Neural cell (in vitro differentiated cells): ENCODE data around the gene SDK2. TPM values are rescaled to one million over a fixed set of nuclear protein-coding genes. Genes with fewer than 3 reads are reported as not detected.

Source experiments
- H2AFZ ChIP-seq: fragments of 200-600, 300-800 bp; sonication (generic), shearing (Covaris generic); 2 replicates; pipeline ENCODE4 v1.6.0; 2014; ENCODE audit warnings: low read depth, mild to moderate bottlenecking, antibody characterized with exemption, low read length, moderate library complexity
- H3F3A ChIP-seq: fragments of 200-600 bp; shearing (Covaris generic); 2 replicates; pipeline ENCODE4 v1.6.1; 2016; ENCODE audit warnings: mild to moderate bottlenecking, moderate library complexity, mixed read lengths, antibody characterized with exemption, low read length; ENCODE audit not compliant: insufficient read depth, poor library complexity, severe bottlenecking
- H3K27ac ChIP-seq: fragments of 200-600, 300-800 bp; sonication (generic), shearing (Covaris generic); 2 replicates; pipeline ENCODE4 v1.5.1; 2014; ENCODE audit warnings: mild to moderate bottlenecking, low read length, moderate library complexity
- H3K27me3 ChIP-seq: fragments of 300-800, 200-600 bp; sonication (generic), shearing (Covaris generic); 2 replicates; pipeline ENCODE4 v1.6.0; 2014; ENCODE audit warnings: mild to moderate bottlenecking, low read depth, low read length, moderate library complexity; ENCODE audit not compliant: insufficient read depth
- H3K36me3 ChIP-seq: fragments of 300-800, 200-600 bp; sonication (generic), shearing (Covaris generic); 2 replicates; pipeline ENCODE4 v1.5.1; 2014; ENCODE audit warnings: mild to moderate bottlenecking, antibody characterized with exemption, low read length, moderate library complexity; ENCODE audit not compliant: insufficient read depth
- H3K4me2 ChIP-seq: fragments of 300-800, 200-600 bp; sonication (generic), shearing (Covaris generic); 2 replicates; pipeline ENCODE4 v1.6.0; 2014; ENCODE audit warnings: mild to moderate bottlenecking, low read length
- H3K4me3 ChIP-seq: fragments of 300-800, 200-600 bp; sonication (generic), shearing (Covaris generic); 2 replicates; pipeline ENCODE4 v1.5.1; 2014; ENCODE audit warnings: mild to moderate bottlenecking, low read length, moderate library complexity
- H3K79me2 ChIP-seq: fragments of 200-600 bp; shearing (Covaris generic); replicated peaks from 2 replicates; pipeline ENCODE4 v1.6.0; 2014; ENCODE audit warnings: mild to moderate bottlenecking, low read length, moderate library complexity; ENCODE audit not compliant: insufficient read depth
- H3K9ac ChIP-seq: fragments of 300-800, 200-600 bp; sonication (generic), shearing (Covaris generic); 2 replicates; pipeline ENCODE4 v1.6.1; 2016; ENCODE audit warnings: mild to moderate bottlenecking, low read length, mixed read lengths
- H3K9me2 ChIP-seq: fragments of 200-600 bp; shearing (Covaris generic); 2 replicates; pipeline ENCODE4 v1.6.1; 2016; ENCODE audit warnings: mild to moderate bottlenecking, low read length, mixed read lengths; ENCODE audit not compliant: insufficient read depth
- H3K9me3 ChIP-seq: fragments of 200-600, 300-800 bp; sonication (generic), shearing (Covaris generic); 2 replicates; pipeline ENCODE4 v1.6.1; 2016; ENCODE audit warnings: mild to moderate bottlenecking, mixed run types, low read length, moderate library complexity, mixed read lengths
- H4K20me1 ChIP-seq: fragments of 200-600 bp; shearing (Covaris generic); 2 replicates; pipeline ENCODE4 v1.6.1; 2016; ENCODE audit warnings: mild to moderate bottlenecking, mixed run types; ENCODE audit not compliant: insufficient read depth
- CTCF ChIP-seq: fragments of 450-650 bp; IDR thresholded peaks from 2 replicates; pipeline ENCODE4 v1.5.1; 2014; ENCODE audit warnings: antibody characterized with exemption, mild to moderate bottlenecking, moderate library complexity; ENCODE audit not compliant: poor library complexity, severe bottlenecking
- EP300 ChIP-seq: fragments of 450-650 bp; conservative IDR thresholded peaks from 2 replicates; pipeline ENCODE4 v1.6.1; 2014; ENCODE audit warnings: antibody characterized with exemption, mild to moderate bottlenecking, moderate library complexity; ENCODE audit not compliant: poor library complexity, severe bottlenecking
- EZH2 ChIP-seq: fragments of 200-600, 300-800 bp; shearing (Covaris generic), sonication (generic); IDR thresholded peaks from 2 replicates; pipeline ENCODE4 v1.6.1; 2014; ENCODE audit warnings: antibody characterized with exemption, low read length, borderline replicate concordance, mild to moderate bottlenecking; ENCODE audit not compliant: insufficient read depth, poor library complexity, severe bottlenecking
- MXI1 ChIP-seq: fragments of 450-650 bp; conservative IDR thresholded peaks from 2 replicates; pipeline ENCODE4 v1.6.1; 2014; ENCODE audit warnings: antibody characterized with exemption, mild to moderate bottlenecking; ENCODE audit not compliant: poor library complexity, severe bottlenecking
- POLR2AphosphoS5 ChIP-seq: IDR thresholded peaks from 2 replicates; pipeline ENCODE4 v1.6.1; 2012
- RAD21 ChIP-seq: fragments of 450-650 bp; conservative IDR thresholded peaks from 2 replicates; pipeline ENCODE4 v1.6.1; 2014; ENCODE audit warnings: antibody characterized with exemption, mild to moderate bottlenecking, moderate library complexity
- SMC3 ChIP-seq: fragments of 450-650 bp; conservative IDR thresholded peaks from 2 replicates; pipeline ENCODE4 v1.6.1; 2014; ENCODE audit warnings: antibody characterized with exemption, mild to moderate bottlenecking, moderate library complexity; ENCODE audit not compliant: poor library complexity
- TAF1 ChIP-seq: IDR thresholded peaks from 2 replicates; pipeline ENCODE4 v1.6.1; 2012; ENCODE audit warnings: low read depth
- polyA plus RNA-seq: library from polyadenylated mRNA; depleted of rRNA; stranded (reverse); fragments of >200 nt; gene quantifications from 2 replicates; pipeline ENCODE4 v1.2.3, GENCODE V29; 2014
- TF ChIP-seq, protein P1 (sequence below): IDR thresholded peaks from 2 replicates; pipeline ENCODE4 v1.6.1; 2012; ENCODE audit warnings: borderline replicate concordance

SDK2 gene
- polyA plus RNA-seq, 1 donor from 2014 or later = 0.73 TPM

DNA sequence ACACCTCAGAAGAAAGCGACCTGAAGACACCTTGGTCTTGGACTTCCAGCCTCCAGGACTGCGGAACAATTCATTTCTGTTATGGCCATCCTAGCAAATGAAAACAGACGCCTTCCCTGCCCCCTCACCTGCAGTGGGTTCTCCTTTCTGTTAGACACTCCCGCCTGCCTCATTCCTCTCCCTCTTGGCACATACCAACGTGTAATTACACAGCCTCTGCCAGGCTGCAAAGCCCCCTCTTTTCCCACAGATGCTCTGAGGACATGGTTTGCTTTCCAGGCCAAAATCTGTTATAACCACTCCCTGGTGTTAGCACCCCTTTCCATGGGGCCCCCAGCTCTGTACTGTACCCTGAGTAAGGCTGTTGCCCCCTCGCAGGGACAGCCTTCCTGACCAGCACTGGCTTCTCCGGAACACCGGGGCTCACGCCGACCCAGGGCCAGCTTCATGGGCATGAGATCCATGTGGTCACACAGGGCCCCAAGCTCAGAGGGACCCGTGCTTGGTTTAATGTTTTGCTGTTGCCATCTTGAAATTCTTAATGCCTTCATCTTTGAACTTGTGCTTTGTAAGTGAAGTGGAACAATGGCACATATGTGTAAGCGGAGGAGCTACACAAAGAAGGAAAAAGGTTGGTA lies 64.1 kb downstream of the SDK2 start:
- H3K79me2 ChIP-seq = peaks cover 3% of the 10 kb centered on the region
- no peaks in the 10 kb centered on the region for H4K20me1 ChIP-seq
- H3K4me2 ChIP-seq = no peak overlapping the region
- H3F3A ChIP-seq = no peaks in the 10 kb centered on the region
- H3K9ac ChIP-seq = no peak overlapping the region
- no peaks in the 10 kb centered on the region for H3K9me3 ChIP-seq
- H2AFZ ChIP-seq = no peak overlapping the region
- no peak overlapping the region for H3K27ac ChIP-seq
- H3K27me3 ChIP-seq = no peaks in the 10 kb centered on the region
- H3K9me2 ChIP-seq = no peaks in the 10 kb centered on the region
- TF ChIP-seq CTCF (no peak), TAF1 (no peak), RAD21 (no peak), MXI1 (no peak), EZH2 (no peak), POLR2AphosphoS5 (no peak), EP300 (no peak), SMC3 (no peak)
- TF ChIP-seq, protein P1, sequence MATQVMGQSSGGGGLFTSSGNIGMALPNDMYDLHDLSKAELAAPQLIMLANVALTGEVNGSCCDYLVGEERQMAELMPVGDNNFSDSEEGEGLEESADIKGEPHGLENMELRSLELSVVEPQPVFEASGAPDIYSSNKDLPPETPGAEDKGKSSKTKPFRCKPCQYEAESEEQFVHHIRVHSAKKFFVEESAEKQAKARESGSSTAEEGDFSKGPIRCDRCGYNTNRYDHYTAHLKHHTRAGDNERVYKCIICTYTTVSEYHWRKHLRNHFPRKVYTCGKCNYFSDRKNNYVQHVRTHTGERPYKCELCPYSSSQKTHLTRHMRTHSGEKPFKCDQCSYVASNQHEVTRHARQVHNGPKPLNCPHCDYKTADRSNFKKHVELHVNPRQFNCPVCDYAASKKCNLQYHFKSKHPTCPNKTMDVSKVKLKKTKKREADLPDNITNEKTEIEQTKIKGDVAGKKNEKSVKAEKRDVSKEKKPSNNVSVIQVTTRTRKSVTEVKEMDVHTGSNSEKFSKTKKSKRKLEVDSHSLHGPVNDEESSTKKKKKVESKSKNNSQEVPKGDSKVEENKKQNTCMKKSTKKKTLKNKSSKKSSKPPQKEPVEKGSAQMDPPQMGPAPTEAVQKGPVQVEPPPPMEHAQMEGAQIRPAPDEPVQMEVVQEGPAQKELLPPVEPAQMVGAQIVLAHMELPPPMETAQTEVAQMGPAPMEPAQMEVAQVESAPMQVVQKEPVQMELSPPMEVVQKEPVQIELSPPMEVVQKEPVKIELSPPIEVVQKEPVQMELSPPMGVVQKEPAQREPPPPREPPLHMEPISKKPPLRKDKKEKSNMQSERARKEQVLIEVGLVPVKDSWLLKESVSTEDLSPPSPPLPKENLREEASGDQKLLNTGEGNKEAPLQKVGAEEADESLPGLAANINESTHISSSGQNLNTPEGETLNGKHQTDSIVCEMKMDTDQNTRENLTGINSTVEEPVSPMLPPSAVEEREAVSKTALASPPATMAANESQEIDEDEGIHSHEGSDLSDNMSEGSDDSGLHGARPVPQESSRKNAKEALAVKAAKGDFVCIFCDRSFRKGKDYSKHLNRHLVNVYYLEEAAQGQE = no peak
- no peak overlapping the region for H3K4me3 ChIP-seq
- no peaks in the 10 kb centered on the region for H3K36me3 ChIP-seq

GRCh38 chr17:73576556-73577098 lies 67.6 kb downstream of the SDK2 start:
- Histone ChIP-seq H2AFZ (no peak overlapping the region), H3K9me2 (no peaks in the 10 kb centered on the region), H3K9me3 (no peaks in the 10 kb centered on the region), H3K9ac (no peak overlapping the region), H3K4me2 (no peak overlapping the region), H3K27ac (no peak overlapping the region), H3F3A (no peaks in the 10 kb centered on the region), H3K27me3 (no peaks in the 10 kb centered on the region), H3K36me3 (no peaks in the 10 kb centered on the region), H3K79me2 (peaks cover 3% of the 10 kb centered on the region), H4K20me1 (no peaks in the 10 kb centered on the region), H3K4me3 (no peak overlapping the region)
- TF ChIP-seq EP300 (no peak), RAD21 (no peak), TAF1 (no peak), POLR2AphosphoS5 (no peak), MXI1 (no peak), CTCF (no peak), EZH2 (no peak), SMC3 (no peak)
- TF ChIP-seq, protein P1 = no peak
